Middle frontal gyrus (tissue), 1 donor: ENCODE results near the gene FCER2.

Experiments
- DNase-seq: peaks from one replicate; pipeline ENCODE4 v3.0.0-alpha.2; 2015; ENCODE audit warnings: low spot score; ENCODE audit errors: extremely low spot score

The FCER2 gene

GRCh38 chr19:7733376-7733775 is 31.4 kb upstream of the FCER2 start:
- no peak for DNase-seq

DNA sequence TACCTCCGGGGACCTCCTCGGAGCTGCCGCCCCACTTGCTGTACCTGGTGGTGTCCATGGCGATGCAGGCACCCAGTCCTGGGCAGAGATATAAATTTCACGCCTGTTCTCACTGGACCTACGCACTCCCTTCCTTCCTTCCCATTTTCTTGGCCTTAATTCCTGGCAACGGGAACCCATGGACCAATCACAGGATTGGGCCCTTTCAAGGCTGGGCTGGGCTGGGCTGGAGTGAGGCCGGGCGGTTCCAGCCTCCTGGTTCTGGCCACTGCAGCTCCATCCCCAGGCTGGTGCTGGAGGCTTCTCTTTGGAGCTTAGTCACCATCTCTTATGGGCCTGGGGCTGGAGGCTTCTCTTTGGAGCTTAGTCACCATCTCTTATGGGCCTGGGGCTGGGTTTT is 30.1 kb upstream of the FCER2 start, which contains the start of gene CLEC4G:
Gene CLEC4G (minus strand): TSS at position 66 of the 400 bp plus-strand sequence. CDS start 8 bp downstream, at position 58.
- no peak for DNase-seq

DNA sequence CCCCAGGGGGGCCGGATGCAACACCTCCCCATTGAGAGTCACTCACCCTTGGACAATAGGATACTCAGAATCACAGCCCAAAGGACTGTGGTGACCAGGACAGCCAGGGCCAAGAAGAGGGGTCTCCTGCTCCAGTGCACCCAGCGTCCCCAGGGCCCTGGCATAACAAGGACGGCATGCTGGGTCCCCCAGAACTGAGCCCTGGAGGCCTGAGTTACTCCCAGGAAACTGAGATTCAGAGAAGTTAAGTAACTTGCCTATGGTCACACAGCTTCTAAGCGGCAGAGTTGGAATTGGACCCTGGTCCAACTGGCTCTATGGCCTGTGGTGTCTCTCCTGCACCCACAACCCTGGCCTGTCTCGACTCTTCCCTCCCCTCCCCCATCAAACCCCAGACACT is 29.7 kb upstream of the FCER2 start:
- no peak for DNase-seq

DNA sequence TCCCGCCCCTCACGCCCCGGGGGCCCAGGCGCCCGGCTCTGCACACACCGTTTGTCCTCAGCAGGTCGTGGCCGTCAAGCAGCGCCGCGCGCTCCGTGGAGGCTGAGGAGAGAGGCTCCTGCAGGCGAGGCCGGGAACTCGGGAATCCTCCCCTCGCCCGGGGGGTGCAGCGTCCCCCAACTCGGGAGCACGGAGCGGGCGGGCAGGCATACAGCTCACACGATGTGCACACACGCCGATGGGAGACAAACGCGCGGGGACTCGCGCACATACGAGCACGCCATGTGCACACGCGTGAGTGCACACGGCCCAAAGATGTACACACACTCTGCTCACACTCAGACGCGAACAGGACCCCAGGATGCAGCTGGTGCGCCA is 29.3 kb upstream of the FCER2 start:
- DNase-seq, result no peak

DNA sequence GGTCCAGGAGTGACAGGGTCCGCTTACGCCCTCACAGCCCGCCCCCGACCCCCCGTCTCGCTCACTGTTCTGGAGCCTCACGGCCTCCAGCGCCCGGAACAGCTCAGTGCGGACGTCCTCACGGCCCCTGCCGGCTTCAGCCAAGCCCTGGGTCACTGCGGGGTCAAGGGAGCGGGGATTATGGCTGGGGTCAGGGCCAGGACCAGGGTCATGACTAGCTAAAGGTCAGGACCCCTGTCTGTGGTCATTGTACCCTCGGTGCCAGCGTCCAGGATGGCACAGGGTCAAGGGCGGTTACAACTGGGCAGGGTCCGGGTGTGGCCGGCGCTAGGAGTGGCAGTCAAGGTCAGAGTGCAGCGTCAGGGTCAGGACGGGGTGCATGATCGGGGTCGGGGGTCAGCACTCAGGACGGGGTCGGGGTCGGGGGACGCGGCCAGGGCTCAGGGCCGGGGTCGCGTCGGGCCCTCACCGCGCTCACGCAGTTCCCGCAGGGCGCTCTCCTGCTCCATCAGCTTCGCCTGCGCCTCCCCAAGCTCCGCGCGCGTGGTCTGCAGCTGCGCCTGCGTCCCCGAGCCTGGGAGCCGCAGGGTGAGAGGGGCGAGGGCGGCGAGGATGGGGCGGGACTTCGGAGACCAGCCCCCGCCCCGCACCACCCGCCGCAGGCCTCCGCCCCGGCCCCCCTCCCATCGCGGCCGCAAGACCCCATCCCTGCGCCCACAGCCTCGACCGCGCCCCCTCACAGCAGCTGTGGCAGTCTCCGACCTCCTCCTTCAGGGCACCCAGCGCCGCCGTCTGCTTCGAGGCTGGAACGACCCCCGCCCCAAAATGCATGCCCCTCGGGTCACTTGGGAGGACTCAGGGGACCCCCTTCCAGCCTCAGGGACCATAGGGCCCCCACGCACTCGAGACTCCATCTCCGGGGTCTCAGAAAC is 28.6 kb upstream of the FCER2 start:
- DNase-seq, result no peak

DNA sequence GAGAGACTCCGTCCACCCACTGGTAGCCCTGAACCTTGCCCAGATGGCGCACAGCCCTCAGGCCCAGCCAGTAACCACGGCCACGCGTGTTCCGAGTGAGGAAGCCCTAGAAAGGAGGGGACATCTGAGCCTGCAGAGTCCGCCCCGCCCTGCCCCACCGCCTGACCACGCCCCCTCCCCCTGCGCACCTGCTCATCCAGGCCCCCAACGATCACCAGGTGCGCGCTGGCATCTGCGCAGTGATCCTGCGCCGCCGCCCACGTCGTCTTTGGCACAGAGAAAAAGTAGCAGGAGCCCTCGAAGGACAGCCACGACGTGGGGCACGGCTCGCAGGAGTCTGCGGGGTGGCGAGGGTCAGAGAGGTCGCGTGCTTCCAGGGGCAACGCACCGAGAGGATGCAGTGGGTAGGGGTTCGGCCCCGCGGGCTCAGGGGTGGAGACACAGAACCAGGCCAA is 27.9 kb upstream of the FCER2 start:
- no peak for DNase-seq

DNA sequence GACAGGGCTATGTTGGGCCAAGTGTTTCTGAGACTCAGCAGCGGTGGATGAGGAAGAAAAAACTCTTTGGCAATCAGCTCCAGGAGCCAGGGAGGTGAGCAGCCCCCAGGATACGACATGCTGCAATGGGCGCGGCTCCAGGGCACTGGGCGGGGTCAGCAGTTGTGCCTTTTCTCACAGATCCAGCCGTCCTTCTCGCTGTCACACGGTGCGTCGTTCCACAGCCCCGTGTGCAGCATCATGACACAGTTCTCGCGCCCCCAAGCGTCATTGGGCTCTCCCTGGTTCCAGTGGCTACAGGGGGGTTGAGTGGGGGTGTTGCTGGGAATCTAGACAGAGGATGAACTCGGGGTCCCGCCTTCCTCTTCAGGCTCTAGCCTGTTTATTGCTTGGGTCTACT is 27.3 kb upstream of the FCER2 start:
- no peak for DNase-seq

- no peak for DNase-seq
Measured at GRCh38 chr19:7725791-7726190, 23.9 kb upstream of the FCER2 start.

DNA sequence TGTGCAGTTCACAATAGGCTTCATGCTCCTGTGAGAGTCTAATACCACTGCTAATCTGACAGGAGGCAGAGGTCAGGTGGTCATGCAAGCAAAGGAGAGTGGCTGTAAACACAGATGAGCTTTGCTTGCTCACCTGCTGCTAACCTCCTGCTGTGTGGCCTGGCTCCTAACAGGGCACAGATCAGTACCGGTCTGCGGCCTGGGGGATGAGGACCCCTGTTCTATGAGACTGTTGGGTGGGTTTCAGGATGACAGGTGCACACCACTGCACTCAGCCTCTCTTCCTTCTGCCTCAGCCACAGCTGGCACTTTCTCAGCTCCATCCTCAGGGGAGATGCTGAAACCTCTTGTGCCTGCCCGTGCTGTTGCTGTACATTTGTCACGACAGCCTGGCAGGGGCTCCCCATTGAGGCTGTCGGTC is 20.3 kb upstream of the FCER2 start:
- no peak for DNase-seq

- no peak for DNase-seq
Measured at GRCh38 chr19:7720351-7720750, 18.4 kb upstream of the FCER2 start.

GRCh38 chr19:7718668-7719067 is 16.7 kb upstream of the FCER2 start:
- no peak for DNase-seq

DNA sequence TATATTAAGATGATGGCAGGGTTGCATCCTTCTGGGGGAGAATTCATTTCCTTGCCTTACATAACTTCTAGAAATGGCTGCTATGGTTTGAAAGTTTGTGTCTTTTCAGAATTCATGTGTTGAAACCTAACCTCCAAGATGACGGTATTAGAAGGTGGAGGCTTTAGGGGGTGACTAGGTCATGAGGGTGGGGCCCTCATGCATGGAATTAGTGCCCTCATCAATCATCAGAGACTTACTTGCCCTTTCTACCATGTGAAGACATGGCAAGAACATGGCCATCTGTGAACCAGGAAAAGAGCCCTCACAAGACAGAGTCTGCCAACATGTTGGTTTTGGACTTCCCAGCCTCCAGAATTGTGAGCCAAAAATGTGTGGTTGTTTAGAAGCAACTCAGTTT is 14.8 kb upstream of the FCER2 start:
- no peak for DNase-seq

GRCh38 chr19:7715671-7716070 is 13.7 kb upstream of the FCER2 start:
- DNase-seq, result no peak

- no peak for DNase-seq
Measured at GRCh38 chr19:7710616-7711015, 8.7 kb upstream of the FCER2 start.

DNA sequence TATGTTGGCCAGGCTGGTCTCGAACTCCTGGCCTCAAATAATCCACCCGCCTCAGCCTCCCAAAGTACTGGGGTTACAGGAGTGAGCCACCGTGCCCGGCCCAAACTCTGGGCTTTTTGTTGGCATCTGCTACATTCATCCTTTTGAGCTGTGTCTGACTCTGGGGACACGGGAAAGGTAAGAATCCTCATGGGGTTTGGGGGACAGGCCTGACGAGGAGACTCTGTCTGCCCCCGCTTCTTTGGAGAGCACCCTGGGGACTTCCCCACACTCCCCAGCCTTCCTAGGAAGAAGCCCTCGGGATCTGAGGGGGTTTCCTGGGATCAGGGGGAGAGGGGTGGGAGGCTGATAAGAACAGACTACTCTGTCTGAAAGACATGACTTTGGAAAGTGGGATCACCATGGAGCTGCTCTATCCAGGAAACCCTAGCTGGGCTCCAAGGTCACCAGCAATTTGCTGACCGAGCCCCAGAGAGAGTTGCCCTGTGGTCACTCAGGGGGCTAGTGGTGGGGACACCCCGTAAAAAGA is 8.1 kb upstream of the FCER2 start:
- DNase-seq, result no peak

DNA sequence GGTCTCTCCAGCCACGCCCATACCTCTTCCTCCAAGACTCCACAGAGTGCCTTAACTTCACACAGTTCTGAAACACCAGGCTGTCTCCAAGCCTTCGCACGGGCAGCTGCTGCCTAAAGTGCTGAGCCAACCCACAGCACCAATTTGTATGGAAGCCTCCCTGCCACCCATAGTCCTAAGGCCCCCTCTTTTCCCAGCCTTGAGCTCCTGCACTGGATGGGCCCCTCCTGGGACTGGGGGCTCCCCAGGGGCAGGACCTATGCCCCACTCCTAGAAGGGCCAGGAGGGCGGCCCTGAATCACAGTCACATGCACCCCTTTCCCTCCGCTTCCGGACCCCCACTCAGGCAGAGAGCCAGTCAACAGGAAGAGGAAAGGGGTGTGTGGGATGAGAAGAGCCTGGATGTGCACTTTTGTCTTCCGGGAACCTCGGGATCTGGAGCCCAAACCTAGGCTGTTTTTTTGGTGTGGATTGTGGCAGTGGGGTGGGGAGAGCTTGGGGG is 5.1 kb upstream of the FCER2 start:
- no peak for DNase-seq

- no peak for DNase-seq
Measured at GRCh38 chr19:7706188-7706954, 4.4 kb upstream of the FCER2 start.

- no peak for DNase-seq
Measured at GRCh38 chr19:7705387-7706187, 3.7 kb upstream of the FCER2 start.

GRCh38 chr19:7704280-7705060 is 2.5 kb upstream of the FCER2 start:
- no peak for DNase-seq

DNA sequence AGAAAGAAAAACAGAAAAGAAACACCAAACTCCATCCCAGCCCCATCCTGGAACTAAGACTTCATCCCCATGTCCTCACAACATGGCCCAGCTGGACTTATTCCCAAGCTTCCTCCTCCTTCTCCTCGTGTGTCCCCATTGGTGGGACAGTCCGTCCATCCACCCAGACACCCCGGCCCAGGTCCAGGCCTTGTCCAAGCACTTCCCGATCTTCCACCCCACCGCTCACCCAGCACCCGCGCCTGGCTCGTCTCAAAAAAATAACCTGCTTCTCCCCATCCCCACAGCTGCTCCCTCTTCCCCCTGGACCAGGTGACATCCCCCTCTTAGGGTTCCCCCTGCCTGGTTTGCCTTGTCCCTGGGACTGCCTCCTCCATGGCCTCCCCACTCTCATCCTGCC is 1.4 kb upstream of the FCER2 start:
- DNase-seq, result no peak
